ENCODE measurements around the gene DDX39A.
"Not testable (repeated sequence)": the region's sequence is repeated elsewhere in the genome, so short reads cannot be mapped to it uniquely, and the experiment has no call there.

The DDX39A gene

GRCh38 chr19:14383661-14384555 is 35.2 kb downstream of the DDX39A start:
- peak; percentile 52 for DNase-seq

GRCh38 chr19:14381689-14382474 is 37.3 kb downstream of the DDX39A start:
- peak; percentile 77 for DNase-seq

GRCh38 chr19:14379294-14380065 is 39.7 kb downstream of the DDX39A start:
- no peak for DNase-seq

- no peak for DNase-seq
These were observed 40.3 kb downstream of the DDX39A start for GRCh38 chr19:14378890-14379289.

- peak; percentile 83 for DNase-seq
These were observed 41.2 kb downstream of the DDX39A start for GRCh38 chr19:14377883-14378328.

GRCh38 chr19:14375582-14376291 is 43.4 kb downstream of the DDX39A start:
- DNase-seq = no peak

- DNase-seq = peak; percentile 84
These were observed 44.0 kb downstream of the DDX39A start for GRCh38 chr19:14375055-14375581.

- DNase-seq = not testable (repeated sequence)
These were observed 44.8 kb downstream of the DDX39A start for GRCh38 chr19:14374313-14374712.

GRCh38 chr19:14372384-14373077 is 46.6 kb downstream of the DDX39A start:
- DNase-seq = not testable (repeated sequence)

- no peak for DNase-seq
These were observed 47.8 kb downstream of the DDX39A start for GRCh38 chr19:14371301-14371821.

GRCh38 chr19:14370940-14371280 is 48.2 kb downstream of the DDX39A start:
- DNase-seq = no peak

GRCh38 chr19:14370169-14370939 is 48.8 kb downstream of the DDX39A start:
- no peak for DNase-seq

GRCh38 chr19:14369399-14370168 is 49.6 kb downstream of the DDX39A start:
- DNase-seq = no peak

GRCh38 chr19:14368011-14368513 is 51.1 kb downstream of the DDX39A start:
- DNase-seq = peak; percentile 59

- no peak for DNase-seq
These were observed 52.1 kb downstream of the DDX39A start for GRCh38 chr19:14367016-14367415.

- peak; percentile 98 for DNase-seq
These were observed 52.6 kb downstream of the DDX39A start for GRCh38 chr19:14366529-14366928.

GRCh38 chr19:14364098-14364443 is 55.1 kb downstream of the DDX39A start:
- DNase-seq = not testable (repeated sequence)

GRCh38 chr19:14363183-14364097 is 55.7 kb downstream of the DDX39A start:
- DNase-seq = peak; percentile 74
